Activated naive CD8-positive, alpha-beta T cell treated with anti-CD3 and anti-CD28 coated beads, Interleukin-2, amount 50 U/mL, for 24 hours (primary cell): ENCODE results near the gene SMYD1.

Experiments used
- ATAC-seq: fragments of 150-1000 bp; cut with Tn5 transposase; one replicate; pipeline ENCODE4 v1.10.0; 2021
- DNase-seq: peaks from one replicate; pipeline ENCODE4 v3.0.0; 2021
- H3K27ac Mint-ChIP-seq: one replicate; pipeline ENCODE4 v1.8.0; 2021; ENCODE audit warnings: mild to moderate bottlenecking, mixed read lengths
- H3K27me3 Mint-ChIP-seq: one replicate; pipeline ENCODE4 v1.8.0; 2021; ENCODE audit warnings: mixed read lengths
- H3K36me3 Mint-ChIP-seq: one replicate; pipeline ENCODE4 v1.8.0; 2021; ENCODE audit warnings: low read depth, mixed read lengths
- H3K4me1 Mint-ChIP-seq: one replicate; pipeline ENCODE4 v1.8.0; 2021; ENCODE audit warnings: mixed read lengths
- H3K4me3 Mint-ChIP-seq: one replicate; pipeline ENCODE4 v1.8.0; 2021; ENCODE audit warnings: mild to moderate bottlenecking, moderate library complexity, mixed read lengths
- H3K9me3 Mint-ChIP-seq: one replicate; pipeline ENCODE4 v1.8.0; 2021; ENCODE audit warnings: mixed read lengths

SMYD1 gene

GRCh38 chr2:88115825-88116518 lies 48.3 kb downstream of the SMYD1 start:
- Mint-ChIP-seq H3K36me3 (no peaks in the 10 kb centered on the region), H3K9me3 (no peaks in the 10 kb centered on the region), H3K27ac (no peak overlapping the region), H3K4me3 (no peak overlapping the region), H3K27me3 (peaks cover 2% of the 10 kb centered on the region), H3K4me1 (no peaks in the 10 kb centered on the region)
- no peak for DNase-seq
- ATAC-seq, result no peak

DNA sequence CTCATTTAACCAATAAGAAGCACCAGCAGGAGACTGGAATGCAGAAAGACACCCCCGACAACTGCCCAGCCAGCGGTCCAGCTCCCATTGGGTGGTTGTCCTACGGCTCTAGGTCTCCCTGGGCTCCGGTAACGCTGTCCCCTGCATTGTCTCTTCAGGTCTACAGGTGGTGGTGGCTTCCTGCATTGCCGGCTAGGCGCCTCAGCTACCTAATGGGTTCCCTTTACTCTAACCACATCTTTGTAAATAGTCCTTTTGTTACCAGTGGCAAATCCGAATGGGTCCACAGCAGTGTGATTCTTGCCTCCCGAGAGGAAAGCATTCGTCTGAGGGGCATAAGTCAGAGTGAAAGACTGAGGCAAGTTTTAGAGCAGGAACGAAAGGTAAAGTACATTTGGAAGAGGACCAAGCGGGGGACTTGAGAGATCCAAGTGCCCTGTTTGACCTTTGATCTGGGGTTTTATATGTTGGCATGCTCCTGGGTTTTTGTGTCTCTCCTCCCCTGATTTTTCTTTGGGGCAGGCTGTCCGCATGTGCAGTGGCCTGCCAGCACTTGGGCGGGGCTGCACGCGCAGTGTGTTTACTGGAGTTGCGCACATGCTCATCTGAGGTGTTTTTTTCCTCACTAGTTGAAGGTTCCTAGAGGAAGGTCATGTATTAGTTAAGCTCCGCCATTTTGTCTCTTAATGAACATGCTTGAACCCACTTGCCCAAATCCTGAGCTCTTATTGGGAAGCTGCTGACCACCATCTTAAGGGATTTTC lies 49.2 kb downstream of the SMYD1 start:
- peaks cover 5% of the 10 kb centered on the region for H3K27me3 Mint-ChIP-seq
- H3K36me3 Mint-ChIP-seq, result no peaks in the 10 kb centered on the region
- no peaks in the 10 kb centered on the region for H3K4me1 Mint-ChIP-seq
- DNase-seq, result no peak
- H3K27ac Mint-ChIP-seq, result no peak overlapping the region
- no peaks in the 10 kb centered on the region for H3K9me3 Mint-ChIP-seq
- ATAC-seq, result no peak
- no peak overlapping the region for H3K4me3 Mint-ChIP-seq

GRCh38 chr2:88117973-88118372 lies 50.3 kb downstream of the SMYD1 start:
- ATAC-seq, result no peak
- Mint-ChIP-seq H3K36me3 (no peaks in the 10 kb centered on the region), H3K9me3 (no peaks in the 10 kb centered on the region), H3K4me3 (no peak overlapping the region), H3K4me1 (no peaks in the 10 kb centered on the region), H3K27ac (no peak overlapping the region), H3K27me3 (peaks cover 5% of the 10 kb centered on the region)
- no peak for DNase-seq

- H3K27me3 Mint-ChIP-seq, result peaks cover 7% of the 10 kb centered on the region
- no peaks in the 10 kb centered on the region for H3K9me3 Mint-ChIP-seq
- no peaks in the 10 kb centered on the region for H3K36me3 Mint-ChIP-seq
- no peak overlapping the region for H3K4me3 Mint-ChIP-seq
- no peak overlapping the region for H3K27ac Mint-ChIP-seq
- H3K4me1 Mint-ChIP-seq, result no peaks in the 10 kb centered on the region
- ATAC-seq, result no peak
- no peak for DNase-seq
Measured at GRCh38 chr2:88121678-88122077, 54.1 kb downstream of the SMYD1 start.

GRCh38 chr2:88122141-88122884 lies 54.7 kb downstream of the SMYD1 start:
- Mint-ChIP-seq H3K27me3 (peaks cover 7% of the 10 kb centered on the region), H3K4me3 (no peak overlapping the region), H3K9me3 (no peaks in the 10 kb centered on the region), H3K36me3 (no peaks in the 10 kb centered on the region), H3K27ac (no peak overlapping the region), H3K4me1 (no peaks in the 10 kb centered on the region)
- ATAC-seq (no peak), DNase-seq (no peak)

DNA sequence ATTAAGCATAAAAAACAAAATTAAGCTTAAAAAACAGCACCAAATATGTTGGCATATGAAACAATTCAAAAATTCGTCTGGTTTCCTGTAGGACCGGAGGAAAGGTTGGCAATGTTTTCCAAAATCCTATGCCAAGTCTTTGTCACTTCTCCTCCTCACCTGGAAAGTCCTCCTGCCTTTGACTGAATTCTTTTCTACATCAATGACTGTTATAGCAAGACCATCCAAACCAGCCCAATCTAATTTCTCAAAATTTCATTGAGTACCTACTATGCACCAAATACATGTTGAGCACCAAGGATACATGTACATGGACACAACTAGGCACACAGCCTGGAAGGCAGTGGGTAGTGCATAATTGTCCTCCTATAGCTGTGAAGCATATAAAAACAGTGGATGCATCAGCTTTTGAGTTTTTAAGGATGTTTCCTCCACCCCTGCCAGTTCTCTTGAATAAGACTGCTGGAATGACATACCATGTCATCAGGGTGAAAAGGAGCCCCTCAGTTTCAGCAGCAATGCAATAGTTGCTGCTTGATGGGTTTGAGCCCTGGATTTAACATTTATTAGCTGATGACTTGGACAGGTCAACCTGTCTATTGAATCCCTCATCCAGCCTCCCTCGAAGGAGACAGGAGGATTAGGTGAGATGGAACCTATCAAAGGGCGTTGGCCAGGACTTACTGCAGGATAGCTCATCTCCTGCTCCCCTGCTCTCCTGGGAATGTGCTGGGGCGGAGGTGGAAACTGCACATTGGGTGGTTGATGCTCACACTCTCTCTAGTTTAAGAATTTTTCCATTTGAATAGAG lies 55.7 kb downstream of the SMYD1 start:
- no peak for DNase-seq
- H3K27ac Mint-ChIP-seq, result no peak overlapping the region
- H3K27me3 Mint-ChIP-seq, result peaks cover 7% of the 10 kb centered on the region
- no peaks in the 10 kb centered on the region for H3K36me3 Mint-ChIP-seq
- H3K9me3 Mint-ChIP-seq, result no peaks in the 10 kb centered on the region
- no peaks in the 10 kb centered on the region for H3K4me1 Mint-ChIP-seq
- ATAC-seq, result no peak
- no peak overlapping the region for H3K4me3 Mint-ChIP-seq

- no peaks in the 10 kb centered on the region for H3K4me1 Mint-ChIP-seq
- no peak overlapping the region for H3K4me3 Mint-ChIP-seq
- peaks cover 5% of the 10 kb centered on the region for H3K27me3 Mint-ChIP-seq
- no peak for ATAC-seq
- no peak overlapping the region for H3K27ac Mint-ChIP-seq
- H3K9me3 Mint-ChIP-seq, result no peaks in the 10 kb centered on the region
- DNase-seq, result no peak
- H3K36me3 Mint-ChIP-seq, result no peaks in the 10 kb centered on the region
Measured at GRCh38 chr2:88123975-88124917, 56.6 kb downstream of the SMYD1 start.

GRCh38 chr2:88125344-88125923 lies 57.8 kb downstream of the SMYD1 start:
- peaks cover 5% of the 10 kb centered on the region for H3K27me3 Mint-ChIP-seq
- no peaks in the 10 kb centered on the region for H3K4me1 Mint-ChIP-seq
- DNase-seq (no peak), ATAC-seq (no peak)
- H3K36me3 Mint-ChIP-seq, result no peaks in the 10 kb centered on the region
- H3K4me3 Mint-ChIP-seq, result no peak overlapping the region
- no peaks in the 10 kb centered on the region for H3K9me3 Mint-ChIP-seq
- no peak overlapping the region for H3K27ac Mint-ChIP-seq

DNA sequence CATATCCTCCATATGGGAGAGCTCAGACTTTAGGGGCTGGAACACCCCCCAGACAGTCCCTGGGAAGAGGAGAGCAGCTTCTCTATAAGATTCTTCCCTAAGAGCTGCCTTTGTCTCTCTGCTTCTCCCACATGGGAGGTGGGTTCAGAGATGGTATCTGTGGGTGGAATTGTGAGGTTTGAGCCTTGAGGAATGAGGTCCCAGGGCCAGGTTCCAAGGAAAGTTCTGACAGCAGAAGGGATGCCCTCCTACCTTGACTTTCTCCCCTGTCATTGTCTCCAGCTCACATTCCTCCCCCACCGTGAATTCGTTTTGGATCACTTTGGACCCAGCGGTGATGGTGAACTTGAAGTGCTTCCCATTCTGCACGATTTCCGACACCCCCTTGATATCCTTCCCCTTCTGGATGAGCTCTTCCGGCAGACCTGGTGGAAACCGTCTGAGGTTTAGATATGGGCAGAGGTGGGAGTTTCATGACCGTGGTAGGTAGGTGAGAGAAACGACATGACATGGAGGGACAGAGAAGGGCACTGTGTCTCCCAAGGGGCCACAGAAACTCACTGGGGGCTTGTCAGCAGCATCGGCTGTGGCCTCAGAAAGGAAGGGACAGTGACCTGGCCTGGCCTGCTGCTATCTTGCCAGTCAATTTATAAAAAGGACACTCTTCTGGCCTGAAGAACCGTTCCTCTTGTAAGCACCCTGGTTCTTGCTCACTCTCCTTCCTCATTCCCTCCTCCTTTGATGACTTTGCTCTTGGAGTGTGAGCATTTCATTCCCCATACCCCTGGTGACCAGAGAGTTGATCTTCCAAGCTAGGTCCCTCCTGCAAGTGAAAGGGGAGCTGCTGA lies 58.5 kb downstream of the SMYD1 start:
- DNase-seq, result no peak
- no peaks in the 10 kb centered on the region for H3K36me3 Mint-ChIP-seq
- no peaks in the 10 kb centered on the region for H3K4me1 Mint-ChIP-seq
- ATAC-seq, result no peak
- H3K27me3 Mint-ChIP-seq, result peaks cover 5% of the 10 kb centered on the region
- no peaks in the 10 kb centered on the region for H3K9me3 Mint-ChIP-seq
- H3K27ac Mint-ChIP-seq, result no peak overlapping the region
- H3K4me3 Mint-ChIP-seq, result no peak overlapping the region

DNA sequence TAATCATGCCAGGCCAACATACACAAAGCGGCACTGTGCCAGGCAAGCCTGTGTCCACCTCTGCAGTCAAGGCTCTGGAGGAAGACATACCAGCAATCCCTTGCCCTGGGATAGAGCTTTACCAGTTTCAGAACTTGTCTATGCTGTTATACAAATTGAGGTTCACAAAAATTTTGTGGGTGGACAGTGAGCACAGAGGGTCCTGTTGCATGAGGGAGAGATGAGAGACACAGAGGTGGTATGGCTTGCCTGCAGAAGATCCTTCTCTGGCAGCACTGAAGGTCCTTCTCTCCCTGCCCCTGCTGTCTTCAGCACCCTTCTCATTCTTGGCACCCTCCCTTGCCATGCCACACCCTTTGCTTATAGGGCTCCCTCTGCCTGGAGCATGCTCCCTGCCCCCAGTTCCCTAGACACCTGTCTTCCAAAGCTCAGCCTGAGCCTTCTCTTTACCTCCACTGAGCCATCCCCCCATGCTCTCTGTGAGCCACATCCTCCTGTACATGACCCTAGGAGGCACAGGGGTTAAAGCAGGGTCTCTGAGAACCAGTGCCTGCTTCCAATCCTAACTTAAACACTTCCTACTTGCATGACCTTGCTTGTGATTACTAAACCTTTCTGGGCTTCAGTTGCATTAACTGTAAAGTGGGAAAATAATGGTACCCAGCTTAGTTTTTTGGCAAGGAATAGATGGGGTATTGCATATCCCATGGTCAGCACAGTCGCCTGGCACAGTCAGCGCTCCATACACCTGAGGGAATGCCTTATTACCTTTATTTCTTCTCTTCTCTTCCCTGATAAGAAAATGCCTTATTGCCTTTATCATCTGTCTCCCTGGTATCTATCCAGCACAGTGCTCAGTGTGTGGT lies 59.4 kb downstream of the SMYD1 start:
- no peaks in the 10 kb centered on the region for H3K36me3 Mint-ChIP-seq
- H3K27me3 Mint-ChIP-seq, result peaks cover 2% of the 10 kb centered on the region
- H3K4me3 Mint-ChIP-seq, result no peak overlapping the region
- H3K4me1 Mint-ChIP-seq, result no peaks in the 10 kb centered on the region
- ATAC-seq (no peak), DNase-seq (no peak)
- H3K9me3 Mint-ChIP-seq, result no peaks in the 10 kb centered on the region
- no peak overlapping the region for H3K27ac Mint-ChIP-seq

GRCh38 chr2:88127638-88127887 lies 59.9 kb downstream of the SMYD1 start:
- Mint-ChIP-seq H3K4me1 (no peaks in the 10 kb centered on the region), H3K27me3 (peaks cover 2% of the 10 kb centered on the region), H3K4me3 (no peak overlapping the region), H3K36me3 (no peaks in the 10 kb centered on the region), H3K27ac (no peak overlapping the region), H3K9me3 (no peaks in the 10 kb centered on the region)
- DNase-seq (no peak), ATAC-seq (no peak)

GRCh38 chr2:88127888-88128653 lies 60.4 kb downstream of the SMYD1 start, which contains the start of gene FABP1:
Gene FABP1, minus strand, starts transcription at chr2:88128062. Its CDS starts 45 bp downstream, at chr2:88128017.
- Mint-ChIP-seq H3K4me1 (no peaks in the 10 kb centered on the region), H3K4me3 (no peak within 1 kb of the TSS), H3K27me3 (peaks cover 2% of the 10 kb centered on the region), H3K9me3 (no peaks in the 10 kb centered on the region), H3K27ac (no peak within 1 kb of the TSS), H3K36me3 (no peaks in the 10 kb centered on the region)
- ATAC-seq (no peak), DNase-seq (no peak)
